ENCODE measurements around the gene TNKS2.

DNA sequence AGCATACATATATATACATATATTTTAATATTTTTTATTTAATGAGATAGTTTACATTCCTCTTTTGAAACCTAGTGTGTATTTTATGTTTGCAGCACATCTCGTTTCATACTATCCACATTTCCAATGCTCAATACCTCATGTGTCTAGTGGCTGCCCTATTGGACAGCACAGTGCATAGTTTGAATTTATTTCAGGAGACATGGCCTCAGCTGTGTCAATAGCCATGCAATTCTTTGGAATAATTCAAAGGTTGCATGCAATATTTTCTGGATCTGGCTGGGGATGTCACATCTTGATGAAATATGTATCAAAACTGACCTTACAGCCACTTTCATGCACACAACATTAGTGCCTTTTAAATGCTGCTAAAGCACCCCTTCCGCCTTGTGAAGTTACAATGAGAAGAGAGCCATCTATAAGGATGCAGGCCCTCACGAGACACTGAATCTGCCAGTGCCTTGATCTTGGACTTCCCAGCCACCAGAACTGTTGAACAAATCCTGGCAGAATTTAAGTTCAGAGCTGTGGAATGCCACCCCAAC is 98.1 kb downstream of the TNKS2 start:
- TF ChIP-seq CTCF (conservative IDR thresholded peaks at IDR 0.05), result no peak
- TF ChIP-seq EZH2 (IDR thresholded peaks at IDR 0.05; ENCODE audit: low read depth), result no peak
